Measurements from ENCODE around the gene SNRPN. TPM values are rescaled to one million over a fixed set of nuclear protein-coding genes. Genes with fewer than 3 reads are reported as not detected.

SNRPN gene
- total RNA-seq, 1 experiment from 2014 or later = 2.0 TPM

GRCh38 chr15:25022233-25022632, 67.4 kb downstream of the SNRPN start:
- no TSS peak for BruUV-seq (replicated peaks)
- ATAC-seq = no peak

More at GRCh38 chr15:25022233-25022632, 67.4 kb downstream of the SNRPN start:
- H3K4me1 ChIP-seq (ENCODE audit: control insufficient read depth in 1 of 2, insufficient read depth in 2 of 2, low read length in 2 of 2) = no peaks in the 10 kb centered on the region
- intact Hi-C loops (cut with micrococcal nuclease) = no loop called here
- TF ChIP-seq SIN3A (IDR thresholded peaks at IDR 0.05; ENCODE audit: low read depth) (no peak), YY1 (IDR thresholded peaks at IDR 0.05; ENCODE audit: extremely low read depth, insufficient replicate concordance, low read depth, low read length) (no peak)
- H3K9ac ChIP-seq (ENCODE audit: low read length) = no peak overlapping the region
- H3K4me3 ChIP-seq (replicated peaks in 1 of 2; ENCODE audit: low read depth in 1 of 2, low read length in 2 of 2) = no peak overlapping the region
- H3K79me2 ChIP-seq (ENCODE audit: insufficient read depth, low read length) = no peaks in the 10 kb centered on the region
- no peaks in the 10 kb centered on the region for H3K9me2 ChIP-seq (ENCODE audit: insufficient read depth)
- no peak overlapping the region for H2AFZ ChIP-seq (ENCODE audit: low read depth, low read length, poor library complexity, severe bottlenecking)
- ChIA-PET RAD21 (ENCODE audit: low non-redundant PET in 1 of 2, low total read pairs in 2 of 2, uncharacterized antibody in 2 of 2, unreplicated experiment in 2 of 2) (no interaction called here), CTCF (no interaction called here), POLR2A (no interaction called here)
- H3K9me3 ChIP-seq (ENCODE audit: control insufficient read depth in 1 of 2, insufficient read depth in 1 of 2, low read depth in 1 of 2, low read length in 2 of 2) = peaks cover 11 to 39% of the 10 kb centered on the region in 2 experiments; a peak in 3 of 4 replicates
- no peak overlapping the region for H3K4me2 ChIP-seq (ENCODE audit: low read length)
- no peaks in the 10 kb centered on the region for H3K27me3 ChIP-seq (ENCODE audit: insufficient read depth, low read length)
- no peaks in the 10 kb centered on the region for H3K36me3 ChIP-seq (ENCODE audit: control insufficient read depth in 1 of 2, insufficient read depth in 2 of 2, low read length in 2 of 2)
- no peak overlapping the region for H3K27ac ChIP-seq (ENCODE audit: low read depth, low read length)
- no peaks in the 10 kb centered on the region for H4K20me1 ChIP-seq (ENCODE audit: insufficient read depth)
- DNase-seq (ENCODE audit: low read depth, low spot score) = no peak

Other genes starting within 250 kb of the SNRPN start
- gene SNURF, start within 50 bp of the SNRPN start, total RNA-seq (2021; ENCODE audit: unreplicated experiment) = 0.44 TPM